Duodenal mucosa (tissue), 2 donors: ENCODE measurements around the gene ZFAND4.
"Not testable (repeated sequence)": the region's sequence is repeated elsewhere in the genome, so short reads cannot be mapped to it uniquely, and the experiment has no call there.

ENCODE experiments used
- H3K27ac ChIP-seq: one replicate; pipeline ENCODE4 v1.7.0; 2013; ENCODE audit warnings: low read depth, low read length
- H3K27me3 ChIP-seq, 2 donors: one replicate each; pipeline ENCODE4 v1.7.0; 2013; ENCODE audit warnings: low read length in 2 of 2, control low read depth in 1 of 2; ENCODE audit not compliant: insufficient read depth in 2 of 2, control insufficient read depth in 1 of 2
- H3K36me3 ChIP-seq, 2 donors: one replicate each; pipeline ENCODE4 v1.7.0; 2013; ENCODE audit warnings: low read length in 2 of 2, control low read depth in 1 of 2; ENCODE audit not compliant: insufficient read depth in 2 of 2, control insufficient read depth in 1 of 2
- H3K4me1 ChIP-seq, 2 donors: one replicate each; pipeline ENCODE4 v1.7.0; 2013; ENCODE audit warnings: low read length in 2 of 2, control low read depth in 1 of 2; ENCODE audit not compliant: insufficient read depth in 2 of 2, control insufficient read depth in 1 of 2
- H3K4me3 ChIP-seq, 2 donors: one replicate each; pipeline ENCODE4 v1.7.0; 2013; ENCODE audit warnings: low read length in 2 of 2, low read depth in 1 of 2
- H3K9ac ChIP-seq, 2 donors: one replicate each; pipeline ENCODE4 v1.7.0; 2013; ENCODE audit warnings: low read length in 2 of 2, low read depth in 1 of 2
- H3K9me3 ChIP-seq, 2 donors: one replicate each; pipeline ENCODE4 v1.7.0; 2013; ENCODE audit warnings: low read length in 2 of 2, control low read depth in 1 of 2; ENCODE audit not compliant: control insufficient read depth in 1 of 2

The ZFAND4 gene

DNA sequence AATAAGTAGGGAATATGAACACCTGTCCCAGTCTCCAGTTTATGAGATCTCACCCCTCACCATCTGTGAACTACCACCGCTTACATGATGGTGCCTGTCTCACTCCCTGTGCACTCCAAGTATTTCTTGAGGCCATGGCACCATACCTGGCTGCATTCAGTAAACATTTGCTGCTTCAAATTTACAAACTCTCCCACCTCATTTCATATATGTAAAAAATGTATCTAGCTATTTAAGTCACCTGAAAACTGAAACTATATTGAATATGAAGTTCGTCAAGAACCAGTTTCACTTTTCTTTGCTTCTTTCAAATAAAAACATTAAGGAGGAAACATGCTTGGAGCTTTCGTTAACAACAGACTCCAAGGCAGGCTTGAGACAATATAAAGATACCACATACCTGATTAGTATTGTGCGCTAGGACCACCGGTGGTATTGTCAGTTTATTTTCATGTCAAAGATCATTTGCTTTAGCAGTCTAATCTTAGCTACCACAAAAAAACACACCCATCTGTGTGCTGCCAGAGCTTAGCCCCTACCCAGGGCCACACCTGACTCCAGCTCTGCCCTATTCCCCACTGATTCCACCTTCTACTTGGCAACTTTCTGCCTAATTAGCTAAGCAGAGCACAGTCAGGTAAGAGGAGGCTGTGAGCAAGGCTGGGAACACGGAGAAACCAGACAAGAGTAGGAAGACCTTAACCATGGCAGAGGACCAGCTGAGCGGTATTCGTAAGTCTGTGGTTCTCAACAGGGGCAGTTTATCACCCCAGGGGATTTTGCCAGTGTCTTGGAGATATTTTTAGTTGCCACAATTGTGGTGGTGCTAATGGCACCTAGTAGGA, 92.0 kb downstream of the ZFAND4 start:
- no peaks in the 10 kb centered on the region for H3K36me3 ChIP-seq
- no peaks in the 10 kb centered on the region for H3K27me3 ChIP-seq
- H3K4me1 ChIP-seq, result peaks cover 22 to 26% of the 10 kb centered on the region in 2 donors
- H3K27ac ChIP-seq, result peak overlapping the region; percentile 28
- peaks cover 3 to 9% of the 10 kb centered on the region in 2 donors for H3K9me3 ChIP-seq
- H3K4me3 ChIP-seq, result peak overlapping the region; percentile 65 to 68
- H3K9ac ChIP-seq, result peak overlapping the region; percentile 43 to 62

DNA sequence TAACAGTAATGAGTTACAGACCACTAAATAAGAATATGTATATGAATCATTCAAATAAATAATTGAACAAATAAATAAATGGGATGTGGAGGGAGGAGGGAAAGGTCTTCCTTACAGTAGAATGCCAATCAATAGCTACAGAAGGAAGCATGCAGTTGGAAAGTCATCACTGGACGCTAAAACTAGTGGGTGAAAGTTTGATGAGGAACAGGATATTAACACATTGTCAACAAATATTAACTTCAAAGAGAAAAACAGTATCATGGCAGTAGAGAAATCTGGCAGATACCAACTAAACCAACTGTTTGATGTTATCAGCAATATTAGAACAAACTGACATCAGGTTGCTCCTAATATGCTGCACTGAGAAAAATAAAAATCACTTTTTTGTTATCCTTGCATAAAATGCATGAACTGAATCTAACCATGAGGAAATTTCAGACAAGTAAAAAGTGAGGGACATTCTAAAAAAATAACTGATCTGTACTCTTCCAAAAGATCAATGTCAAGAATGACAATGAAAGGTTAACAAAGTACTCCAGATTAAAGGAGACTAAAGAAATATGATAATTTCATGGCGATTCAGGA, 94.1 kb downstream of the ZFAND4 start:
- H3K4me1 ChIP-seq, result peaks cover 23 to 28% of the 10 kb centered on the region in 2 donors

DNA sequence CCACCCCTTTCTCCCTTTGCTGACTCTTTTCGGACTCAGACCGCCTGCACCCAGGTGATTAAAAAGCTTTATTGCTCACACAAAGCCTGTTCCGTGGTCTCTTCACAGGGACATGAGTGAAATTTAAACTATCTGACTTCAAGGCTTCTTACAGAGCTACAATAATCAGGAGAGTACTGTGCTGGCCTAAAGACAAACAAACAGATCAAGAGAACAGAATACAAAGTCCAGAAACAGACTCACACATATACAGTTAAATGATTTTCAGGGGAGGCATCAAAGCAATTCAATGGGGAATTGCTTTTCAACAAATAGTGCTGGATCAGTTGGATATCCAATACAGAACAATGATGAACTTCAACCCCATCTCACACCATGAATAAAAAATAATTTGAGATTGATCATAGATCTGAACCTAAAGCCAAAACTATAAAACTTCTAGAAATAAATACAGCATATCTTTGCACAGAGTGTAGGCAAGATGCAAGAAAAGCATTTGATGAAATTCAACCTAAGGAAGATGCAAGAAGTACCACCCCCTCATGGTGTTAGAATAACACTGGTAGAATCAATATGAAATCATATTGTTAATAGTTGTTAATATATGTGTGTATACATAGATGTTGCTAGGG, 96.5 kb downstream of the ZFAND4 start:
- H3K4me1 ChIP-seq, result peaks cover 13 to 19% of the 10 kb centered on the region in 2 donors
- H3K9ac ChIP-seq, result no peak overlapping the region
- H3K9me3 ChIP-seq, result no peaks in the 10 kb centered on the region
- no peaks in the 10 kb centered on the region for H3K27me3 ChIP-seq
- no peak overlapping the region for H3K4me3 ChIP-seq
- H3K27ac ChIP-seq, result no peak overlapping the region
- H3K36me3 ChIP-seq, result no peaks in the 10 kb centered on the region

More for the DNA sequence above, 94.1 kb downstream of the ZFAND4 start:
- Histone ChIP-seq H3K27me3 (no peaks in the 10 kb centered on the region), H3K4me3 (no peak overlapping the region), H3K9me3 (no peaks in the 10 kb centered on the region), H3K27ac (no peak overlapping the region), H3K36me3 (no peaks in the 10 kb centered on the region), H3K9ac (no peak overlapping the region)

DNA sequence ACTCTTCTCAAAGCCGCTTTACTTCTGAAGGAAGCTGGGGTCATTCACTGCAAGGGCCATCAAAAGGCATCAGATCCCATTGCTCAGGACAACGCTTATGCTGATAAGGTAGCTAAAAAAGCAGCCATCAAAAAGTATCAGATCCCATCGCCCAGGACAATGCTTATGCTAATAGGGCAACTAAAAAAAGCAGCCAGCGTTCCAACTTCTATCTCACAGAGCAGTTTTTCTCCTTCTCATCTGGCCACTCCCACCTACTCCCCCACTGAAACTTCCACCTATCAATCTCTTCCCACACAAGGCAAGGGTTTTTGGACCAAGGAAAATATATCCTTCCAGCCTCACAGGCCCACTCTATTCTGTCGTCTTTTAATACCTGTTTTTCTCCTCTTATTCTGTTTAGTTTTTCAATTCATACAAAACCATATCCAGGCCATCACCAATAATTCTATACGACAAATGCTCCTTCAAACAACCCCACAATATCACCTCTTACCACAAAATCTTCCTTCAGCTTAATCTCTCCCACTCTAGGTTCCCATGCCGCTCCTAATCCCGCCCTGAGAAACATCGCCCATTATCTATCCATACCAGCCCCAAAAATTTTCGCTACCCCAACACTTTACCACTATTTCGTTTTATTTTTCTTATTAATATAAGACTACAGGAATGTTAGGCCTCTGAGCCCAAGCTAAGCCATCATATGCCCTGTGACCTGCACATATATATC, 97.4 kb downstream of the ZFAND4 start:
- H3K9me3 ChIP-seq, H3K9ac ChIP-seq, H3K4me3 ChIP-seq, H3K27ac ChIP-seq, H3K36me3 ChIP-seq, H3K27me3 ChIP-seq: not testable (repeated sequence)
- H3K4me1 ChIP-seq, result peaks cover 9 to 14% of the 10 kb centered on the region in 2 donors

DNA sequence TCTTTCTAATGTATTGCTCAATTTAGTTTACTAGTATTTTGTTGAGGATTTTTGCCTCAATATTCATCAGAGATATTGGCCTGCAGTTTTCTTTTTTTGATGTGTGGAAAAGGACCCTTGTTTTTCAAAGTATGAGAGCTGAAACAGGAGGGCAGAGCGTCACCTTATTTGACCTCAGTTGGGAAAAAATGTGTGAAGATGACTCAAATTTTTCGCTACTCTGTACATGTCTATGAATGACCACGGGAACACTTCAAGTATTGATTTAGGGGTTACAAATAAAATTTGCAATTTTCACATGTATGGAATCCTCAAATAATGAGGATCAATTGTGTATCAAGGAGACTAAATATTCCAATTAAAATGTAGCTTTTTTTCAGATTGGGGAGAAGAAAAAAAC, 103.1 kb downstream of the ZFAND4 start:
- Histone ChIP-seq H3K9ac (no peak overlapping the region), H3K36me3 (no peaks in the 10 kb centered on the region), H3K4me3 (no peak overlapping the region), H3K27me3 (no peaks in the 10 kb centered on the region), H3K4me1 (no peaks in the 10 kb centered on the region), H3K9me3 (no peaks in the 10 kb centered on the region), H3K27ac (no peak overlapping the region)

DNA sequence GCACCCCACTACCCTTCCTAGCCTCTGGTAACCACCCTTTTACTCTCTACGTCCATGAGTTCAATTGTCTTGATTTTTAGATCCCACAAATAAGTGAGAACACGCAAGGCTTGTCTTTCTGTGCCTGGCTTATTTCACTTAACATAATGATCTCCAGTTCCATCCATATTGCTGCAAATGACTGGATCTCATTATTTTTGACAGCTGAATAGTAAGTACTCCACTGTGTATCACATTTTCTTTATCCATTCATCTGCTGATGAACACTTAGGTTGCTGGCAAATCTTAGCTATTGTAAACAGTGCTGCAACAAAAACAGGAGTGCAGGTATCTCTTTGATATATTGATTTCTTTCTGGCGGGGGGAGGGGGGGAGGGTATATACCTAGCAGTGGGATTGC, 106.2 kb downstream of the ZFAND4 start:
- H3K27ac ChIP-seq, result no peak overlapping the region
- H3K9me3 ChIP-seq, result no peaks in the 10 kb centered on the region
- no peaks in the 10 kb centered on the region for H3K27me3 ChIP-seq
- H3K36me3 ChIP-seq, result no peaks in the 10 kb centered on the region
- no peak overlapping the region for H3K4me3 ChIP-seq
- no peak overlapping the region for H3K9ac ChIP-seq
- no peaks in the 10 kb centered on the region for H3K4me1 ChIP-seq
